ENCODE measurements around the gene NR1H4.

Gene NR1H4

DNA sequence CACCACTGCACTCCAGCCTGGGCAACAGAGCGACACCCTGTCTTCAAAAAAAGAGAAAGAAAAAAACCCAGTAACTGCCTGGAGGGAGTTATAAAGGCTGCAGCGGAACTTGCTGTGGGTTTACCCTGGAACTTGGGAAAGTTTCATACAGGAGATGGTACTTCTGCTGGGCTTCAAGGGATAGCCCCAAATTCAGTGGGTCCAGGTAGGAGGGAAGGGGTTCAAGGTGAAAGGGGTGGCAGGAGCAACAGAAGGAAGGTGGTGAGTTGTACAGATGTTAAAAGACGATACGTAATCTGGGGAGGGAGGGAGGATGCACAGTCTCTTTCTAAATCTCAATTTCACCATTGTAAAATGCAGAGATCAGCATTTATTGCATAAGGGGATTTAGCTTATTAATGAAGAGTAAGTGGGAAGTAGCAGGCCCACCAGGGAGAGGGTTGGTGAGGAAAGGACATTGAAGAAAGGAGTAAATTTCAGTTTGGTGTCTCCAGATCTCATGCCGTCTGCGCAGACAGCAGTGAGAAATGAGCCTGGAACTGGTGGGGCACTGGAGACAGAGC is 91.3 kb downstream of the NR1H4 start:
- TF ChIP-seq, protein P1, sequence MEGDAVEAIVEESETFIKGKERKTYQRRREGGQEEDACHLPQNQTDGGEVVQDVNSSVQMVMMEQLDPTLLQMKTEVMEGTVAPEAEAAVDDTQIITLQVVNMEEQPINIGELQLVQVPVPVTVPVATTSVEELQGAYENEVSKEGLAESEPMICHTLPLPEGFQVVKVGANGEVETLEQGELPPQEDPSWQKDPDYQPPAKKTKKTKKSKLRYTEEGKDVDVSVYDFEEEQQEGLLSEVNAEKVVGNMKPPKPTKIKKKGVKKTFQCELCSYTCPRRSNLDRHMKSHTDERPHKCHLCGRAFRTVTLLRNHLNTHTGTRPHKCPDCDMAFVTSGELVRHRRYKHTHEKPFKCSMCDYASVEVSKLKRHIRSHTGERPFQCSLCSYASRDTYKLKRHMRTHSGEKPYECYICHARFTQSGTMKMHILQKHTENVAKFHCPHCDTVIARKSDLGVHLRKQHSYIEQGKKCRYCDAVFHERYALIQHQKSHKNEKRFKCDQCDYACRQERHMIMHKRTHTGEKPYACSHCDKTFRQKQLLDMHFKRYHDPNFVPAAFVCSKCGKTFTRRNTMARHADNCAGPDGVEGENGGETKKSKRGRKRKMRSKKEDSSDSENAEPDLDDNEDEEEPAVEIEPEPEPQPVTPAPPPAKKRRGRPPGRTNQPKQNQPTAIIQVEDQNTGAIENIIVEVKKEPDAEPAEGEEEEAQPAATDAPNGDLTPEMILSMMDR (IDR thresholded peaks at IDR 0.05; ENCODE audit: low read depth, low read length, missing control alignments), result no peak
- in situ Hi-C loops (cut with HindIII; ENCODE audit: low sequenced_read_pairs), result no loop called here
- DNase-seq (ENCODE audit: low read depth), result no peak
- H3K4me3 ChIP-seq (ENCODE audit: low read depth, low read length), result no peak overlapping the region

DNA sequence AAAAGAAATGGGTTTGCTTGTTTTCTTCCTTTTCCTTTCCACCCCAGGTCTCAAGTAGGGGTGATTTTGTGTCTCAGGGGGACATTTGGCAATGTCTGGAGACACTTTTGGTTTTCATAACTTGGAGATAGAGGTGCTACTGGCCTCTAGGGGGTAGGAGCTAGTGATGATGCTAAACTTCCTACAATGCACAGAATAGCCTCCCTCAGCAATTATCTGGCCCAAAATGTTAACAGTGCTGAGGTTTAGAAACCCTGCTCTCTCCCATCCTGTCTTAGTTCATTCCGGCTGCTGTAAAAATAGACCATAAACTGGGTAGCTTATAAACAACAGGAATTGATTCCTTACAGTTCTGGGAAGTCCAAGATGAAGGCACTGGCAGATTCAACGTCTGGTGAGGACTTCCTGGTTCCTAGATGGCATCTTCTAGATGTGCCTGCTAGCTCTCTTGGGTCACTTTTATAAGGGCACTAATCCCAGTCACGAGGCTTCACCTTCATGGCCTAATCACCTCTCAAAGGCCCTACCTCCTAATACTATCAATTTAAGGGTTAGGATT is 92.4 kb downstream of the NR1H4 start:
- in situ Hi-C loops (cut with HindIII; ENCODE audit: low sequenced_read_pairs), result no loop called here
- no peak for DNase-seq (ENCODE audit: low read depth)

DNA sequence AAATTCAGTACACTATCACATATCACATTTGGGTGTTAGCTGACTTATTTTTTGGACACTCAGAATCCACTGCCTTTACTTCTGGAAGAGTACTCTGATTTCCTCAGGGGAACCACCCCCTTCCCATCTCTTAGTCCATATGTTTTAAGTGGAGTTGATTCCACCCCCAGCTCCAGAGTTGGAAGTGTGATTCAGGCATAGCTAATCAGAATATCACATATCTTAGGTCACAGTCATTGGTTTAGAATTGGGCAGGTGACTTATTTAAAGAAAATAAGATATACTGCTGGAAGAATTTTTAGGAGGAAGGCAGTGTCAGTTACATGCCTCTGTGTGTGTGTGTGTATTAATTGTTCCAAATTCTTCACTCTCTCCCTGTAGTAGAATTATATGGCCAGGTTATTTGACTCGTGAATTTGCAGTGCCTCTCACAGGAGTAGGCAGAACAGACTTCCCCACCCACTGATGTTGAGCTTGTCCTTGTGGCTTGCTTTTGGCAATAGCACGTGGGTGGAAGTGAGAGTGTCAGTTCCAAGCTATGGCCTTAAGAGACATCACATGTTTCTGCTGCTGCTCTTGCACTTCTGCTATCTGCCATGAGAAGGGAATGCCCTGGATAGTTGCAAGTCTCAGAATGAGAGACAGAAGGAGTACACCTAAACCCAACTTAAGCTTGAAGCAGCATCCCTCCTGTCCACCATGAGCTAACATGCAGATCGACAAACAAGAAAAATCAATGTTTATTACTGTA is 93.4 kb downstream of the NR1H4 start:
- TF ChIP-seq, protein P1 (IDR thresholded peaks at IDR 0.05; ENCODE audit: low read depth, low read length, missing control alignments), result no peak

More for the DNA sequence above, 92.4 kb downstream of the NR1H4 start:
- no peak overlapping the region for H3K4me3 ChIP-seq (ENCODE audit: low read depth, low read length)
- TF ChIP-seq, protein P1 (IDR thresholded peaks at IDR 0.05; ENCODE audit: low read depth, low read length, missing control alignments), result no peak

DNA sequence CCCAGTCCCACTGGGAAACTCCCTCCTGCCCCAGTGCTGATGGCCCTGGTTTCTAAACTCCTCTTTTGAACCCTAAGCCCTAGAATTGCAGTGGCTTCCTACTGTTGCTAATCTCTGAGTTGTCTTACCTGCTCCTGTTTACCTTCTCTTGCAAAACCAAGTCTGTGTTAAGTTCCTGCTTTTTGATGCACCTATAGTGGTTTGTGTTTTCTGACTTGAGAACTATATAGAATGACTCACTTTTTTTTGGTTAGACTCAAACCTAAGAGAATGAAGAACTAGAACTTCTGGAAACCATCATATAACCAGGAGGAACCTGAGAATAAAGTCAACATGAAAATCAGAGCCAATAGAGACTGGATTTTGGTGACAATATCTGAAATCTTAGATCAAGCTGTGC is 94.3 kb downstream of the NR1H4 start:
- in situ Hi-C loops (cut with HindIII; ENCODE audit: low sequenced_read_pairs), result no loop called here
- DNase-seq (ENCODE audit: low read depth), result no peak

More for the DNA sequence above, 93.4 kb downstream of the NR1H4 start:
- DNase-seq (ENCODE audit: low read depth), result no peak
- in situ Hi-C loops (cut with HindIII; ENCODE audit: low sequenced_read_pairs), result no loop called here
- H3K4me3 ChIP-seq (ENCODE audit: low read depth, low read length), result no peak overlapping the region

DNA sequence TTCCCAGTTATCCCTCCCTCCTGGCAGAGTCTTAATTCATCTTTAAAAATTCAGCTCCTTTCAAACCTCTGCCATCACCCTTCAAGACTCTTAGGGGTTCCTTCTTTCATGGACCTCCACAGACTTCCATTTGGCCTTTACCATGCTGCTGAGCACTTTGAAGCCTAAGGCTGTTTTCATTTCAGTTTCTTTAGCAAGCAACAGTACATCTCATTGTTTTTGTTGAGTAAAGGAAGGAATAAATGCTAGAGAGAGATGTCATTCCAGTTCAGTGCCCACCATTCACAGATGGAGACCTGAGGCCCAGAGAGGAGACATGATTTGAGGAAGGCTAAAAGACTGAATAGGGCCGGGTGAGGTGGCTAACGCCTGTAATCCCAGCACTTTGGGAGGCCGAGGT is 98.5 kb downstream of the NR1H4 start:
- in situ Hi-C loops (cut with HindIII; ENCODE audit: low sequenced_read_pairs), result no loop called here
- no peak overlapping the region for H3K4me3 ChIP-seq (ENCODE audit: low read depth, low read length)
- TF ChIP-seq, protein P1 (IDR thresholded peaks at IDR 0.05; ENCODE audit: low read depth, low read length, missing control alignments), result no peak
- no peak for DNase-seq (ENCODE audit: low read depth)

More for the DNA sequence above, 94.3 kb downstream of the NR1H4 start:
- TF ChIP-seq, protein P1 (IDR thresholded peaks at IDR 0.05; ENCODE audit: low read depth, low read length, missing control alignments), result no peak
- no peak overlapping the region for H3K4me3 ChIP-seq (ENCODE audit: low read depth, low read length)

DNA sequence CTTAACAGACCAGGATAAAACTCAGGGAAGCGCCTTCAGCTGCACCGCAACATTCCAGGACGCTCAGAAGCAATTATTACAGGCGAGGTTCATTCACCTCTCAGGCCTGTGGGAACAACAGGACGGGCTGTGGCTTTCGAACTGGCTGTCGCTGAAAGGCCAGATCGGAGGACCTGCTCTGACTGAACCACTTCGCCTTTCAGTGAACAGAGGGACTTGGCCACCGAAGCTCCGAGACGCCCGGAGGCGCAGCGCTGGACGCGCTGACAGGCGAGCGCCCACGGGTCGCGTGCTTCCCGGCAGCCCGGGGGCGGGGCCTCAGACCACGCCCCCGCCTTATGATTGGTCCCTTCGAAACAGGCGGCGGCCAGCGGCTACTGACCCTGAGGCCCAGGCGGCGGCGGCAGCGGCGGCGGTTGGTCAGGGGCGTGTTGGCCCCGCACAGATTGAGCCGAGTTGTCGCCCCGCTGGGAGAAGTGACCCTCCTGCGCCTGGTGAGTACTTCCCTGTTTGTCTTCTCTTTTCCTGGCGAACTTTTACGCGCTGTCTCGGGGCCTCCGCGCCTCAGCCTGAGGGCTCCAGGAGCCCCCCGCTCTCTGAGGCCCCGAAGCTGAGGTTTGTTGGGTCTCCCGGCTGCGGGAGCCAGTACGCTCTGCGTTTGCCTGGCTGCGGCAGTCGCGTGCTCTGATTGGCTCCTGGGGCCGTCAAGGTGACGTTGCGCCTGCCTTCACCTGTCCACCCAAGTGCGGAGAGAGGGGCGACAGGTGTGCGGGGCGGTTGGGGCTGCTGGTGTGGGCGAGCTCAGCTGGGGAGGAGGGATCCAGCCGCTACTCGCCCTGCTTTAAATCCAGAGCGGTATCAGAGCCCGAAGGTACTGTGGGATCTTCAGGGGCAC is 99.9 kb downstream of the NR1H4 start, which contains the start of gene GAS2L3:
TSS of gene GAS2L3 (plus strand) at position 393 of the 895 bp plus-strand sequence. CDS start 21,221 bp downstream, outside the sequence.
- peak within 1 kb of the TSS; percentile 81 for H3K4me3 ChIP-seq (ENCODE audit: low read depth, low read length)
- TF ChIP-seq, protein P1 (IDR thresholded peaks at IDR 0.05; ENCODE audit: low read depth, low read length, missing control alignments), result no peak
- in situ Hi-C loops (cut with HindIII; ENCODE audit: low sequenced_read_pairs), result no loop called here
- DNase-seq (ENCODE audit: low read depth), result peak; percentile 38

Measured in astrocyte of the cerebellum (primary cell).